ENCODE results near the gene WBP1L.

DNA sequence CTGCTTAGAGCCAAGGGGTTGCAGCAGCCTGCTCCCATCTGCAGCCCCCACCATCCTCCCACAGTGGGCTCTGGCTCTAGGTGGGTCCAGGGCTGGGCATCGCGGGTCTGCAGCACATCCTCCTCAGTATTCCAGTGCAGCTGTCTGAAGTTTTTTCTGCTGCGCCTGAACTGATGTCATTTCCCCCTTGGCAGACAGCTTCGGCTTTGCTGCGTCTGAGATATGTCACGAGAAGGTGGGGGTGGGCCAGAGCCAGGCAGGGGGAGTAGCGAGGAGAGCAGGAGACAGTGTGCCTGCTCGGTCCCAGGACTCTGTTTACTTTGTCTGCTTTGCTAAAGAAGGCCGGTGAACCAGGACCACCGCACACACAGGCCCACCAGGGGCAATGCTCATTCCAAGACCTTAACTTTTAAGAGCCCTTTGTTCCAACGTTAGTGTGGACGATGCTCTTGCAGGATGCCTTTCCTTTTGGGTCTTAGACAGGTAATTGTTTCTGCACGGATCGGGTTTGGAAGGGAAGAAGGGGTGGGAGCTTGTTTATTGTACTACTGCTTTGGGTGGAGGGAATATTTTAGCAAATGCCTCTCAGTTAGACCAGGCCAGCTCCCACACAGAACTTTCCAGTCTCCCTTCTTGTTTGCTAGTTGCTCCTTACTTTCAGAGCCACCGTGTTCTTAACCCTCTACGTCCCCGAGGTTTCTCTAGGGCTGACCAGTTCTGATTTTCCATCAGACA, 32.4 kb downstream of the WBP1L start:
- TF ChIP-seq, protein P1, sequence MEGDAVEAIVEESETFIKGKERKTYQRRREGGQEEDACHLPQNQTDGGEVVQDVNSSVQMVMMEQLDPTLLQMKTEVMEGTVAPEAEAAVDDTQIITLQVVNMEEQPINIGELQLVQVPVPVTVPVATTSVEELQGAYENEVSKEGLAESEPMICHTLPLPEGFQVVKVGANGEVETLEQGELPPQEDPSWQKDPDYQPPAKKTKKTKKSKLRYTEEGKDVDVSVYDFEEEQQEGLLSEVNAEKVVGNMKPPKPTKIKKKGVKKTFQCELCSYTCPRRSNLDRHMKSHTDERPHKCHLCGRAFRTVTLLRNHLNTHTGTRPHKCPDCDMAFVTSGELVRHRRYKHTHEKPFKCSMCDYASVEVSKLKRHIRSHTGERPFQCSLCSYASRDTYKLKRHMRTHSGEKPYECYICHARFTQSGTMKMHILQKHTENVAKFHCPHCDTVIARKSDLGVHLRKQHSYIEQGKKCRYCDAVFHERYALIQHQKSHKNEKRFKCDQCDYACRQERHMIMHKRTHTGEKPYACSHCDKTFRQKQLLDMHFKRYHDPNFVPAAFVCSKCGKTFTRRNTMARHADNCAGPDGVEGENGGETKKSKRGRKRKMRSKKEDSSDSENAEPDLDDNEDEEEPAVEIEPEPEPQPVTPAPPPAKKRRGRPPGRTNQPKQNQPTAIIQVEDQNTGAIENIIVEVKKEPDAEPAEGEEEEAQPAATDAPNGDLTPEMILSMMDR (IDR thresholded peaks at IDR 0.05) = no peak
- peak; percentile 28 to 90 for TF ChIP-seq EP300 (IDR thresholded peaks at IDR 0.05)

All from tibial nerve (tissue), 4 donors.